GM12801 (cell line): Measurements from ENCODE around the gene VAV2.

Experiments
- TF ChIP-seq, protein P1 (sequence below): IDR thresholded peaks from one replicate; pipeline ENCODE4 v1.5.1; 2011; ENCODE audit warnings: control low read depth; ENCODE audit not compliant: insufficient read length; ENCODE audit errors: extremely low read depth

VAV2 gene

DNA sequence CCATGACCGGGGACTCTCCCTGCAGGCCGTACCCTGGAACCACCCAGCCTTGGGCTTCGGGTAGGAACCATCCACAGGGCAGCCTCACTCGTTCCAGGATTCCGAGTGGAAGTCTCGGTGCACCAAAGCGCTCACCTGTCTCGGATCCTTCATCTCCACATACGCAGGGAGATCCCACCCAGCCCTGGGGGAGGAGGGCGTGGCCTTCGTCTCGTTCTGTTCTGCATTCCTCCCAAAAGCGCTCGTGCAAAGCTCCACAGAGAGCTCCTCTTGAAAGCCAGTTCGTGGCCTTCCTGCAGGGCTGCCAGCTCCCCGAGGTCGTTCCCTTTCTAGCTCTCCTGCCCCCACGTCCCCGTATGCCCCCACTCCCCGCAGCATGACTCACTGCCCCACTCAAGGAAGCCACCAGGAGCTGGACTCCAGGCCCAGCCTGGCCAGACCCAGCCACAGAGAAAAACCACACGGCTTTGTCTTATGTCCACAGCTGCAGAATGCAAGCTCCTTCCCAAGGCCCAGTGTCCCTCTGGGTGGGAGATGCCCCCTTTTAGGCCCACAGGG lies 189.0 kb downstream of the VAV2 start:
- TF ChIP-seq, protein P1, sequence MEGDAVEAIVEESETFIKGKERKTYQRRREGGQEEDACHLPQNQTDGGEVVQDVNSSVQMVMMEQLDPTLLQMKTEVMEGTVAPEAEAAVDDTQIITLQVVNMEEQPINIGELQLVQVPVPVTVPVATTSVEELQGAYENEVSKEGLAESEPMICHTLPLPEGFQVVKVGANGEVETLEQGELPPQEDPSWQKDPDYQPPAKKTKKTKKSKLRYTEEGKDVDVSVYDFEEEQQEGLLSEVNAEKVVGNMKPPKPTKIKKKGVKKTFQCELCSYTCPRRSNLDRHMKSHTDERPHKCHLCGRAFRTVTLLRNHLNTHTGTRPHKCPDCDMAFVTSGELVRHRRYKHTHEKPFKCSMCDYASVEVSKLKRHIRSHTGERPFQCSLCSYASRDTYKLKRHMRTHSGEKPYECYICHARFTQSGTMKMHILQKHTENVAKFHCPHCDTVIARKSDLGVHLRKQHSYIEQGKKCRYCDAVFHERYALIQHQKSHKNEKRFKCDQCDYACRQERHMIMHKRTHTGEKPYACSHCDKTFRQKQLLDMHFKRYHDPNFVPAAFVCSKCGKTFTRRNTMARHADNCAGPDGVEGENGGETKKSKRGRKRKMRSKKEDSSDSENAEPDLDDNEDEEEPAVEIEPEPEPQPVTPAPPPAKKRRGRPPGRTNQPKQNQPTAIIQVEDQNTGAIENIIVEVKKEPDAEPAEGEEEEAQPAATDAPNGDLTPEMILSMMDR: no peak

DNA sequence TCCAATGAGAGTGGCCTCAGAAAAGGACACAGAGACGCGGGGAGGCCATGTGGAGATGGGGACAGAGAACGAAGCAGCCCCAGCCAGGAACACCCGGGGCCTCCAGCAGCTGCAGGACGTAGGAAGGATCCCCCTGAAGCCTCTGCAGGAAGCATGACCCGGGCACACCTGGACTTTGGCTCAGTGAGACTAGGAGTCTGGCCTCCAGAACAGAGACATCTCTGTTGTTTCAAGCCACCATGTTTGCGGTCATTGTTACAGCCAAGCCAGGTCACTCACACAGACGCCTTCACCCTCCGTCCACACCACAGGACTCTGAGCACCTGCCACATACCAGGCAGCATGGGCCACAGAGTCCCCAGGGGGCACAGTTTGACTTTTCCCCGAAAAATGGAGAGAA lies 190.4 kb downstream of the VAV2 start:
- TF ChIP-seq, protein P1: no peak

DNA sequence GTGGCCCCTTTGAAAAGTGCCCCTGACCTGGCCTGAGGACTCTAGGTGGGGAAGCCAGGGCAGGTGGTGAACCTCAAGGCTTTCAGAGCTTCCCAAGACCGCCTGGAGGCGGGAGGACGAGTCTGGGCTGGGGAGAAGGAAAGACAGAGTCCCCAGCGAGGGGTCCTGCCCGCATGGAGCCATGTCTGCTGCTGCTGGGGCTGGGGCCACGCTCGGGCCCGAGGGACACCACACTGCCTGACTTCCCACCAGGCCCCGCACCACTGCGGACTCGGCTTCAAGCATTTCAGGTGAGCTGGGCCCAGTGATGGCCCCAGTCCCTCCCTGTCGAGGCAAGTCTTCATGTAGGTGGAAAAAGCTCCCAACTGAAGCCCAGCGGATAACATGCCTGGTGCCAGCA lies 191.9 kb downstream of the VAV2 start:
- TF ChIP-seq, protein P1: no peak

DNA sequence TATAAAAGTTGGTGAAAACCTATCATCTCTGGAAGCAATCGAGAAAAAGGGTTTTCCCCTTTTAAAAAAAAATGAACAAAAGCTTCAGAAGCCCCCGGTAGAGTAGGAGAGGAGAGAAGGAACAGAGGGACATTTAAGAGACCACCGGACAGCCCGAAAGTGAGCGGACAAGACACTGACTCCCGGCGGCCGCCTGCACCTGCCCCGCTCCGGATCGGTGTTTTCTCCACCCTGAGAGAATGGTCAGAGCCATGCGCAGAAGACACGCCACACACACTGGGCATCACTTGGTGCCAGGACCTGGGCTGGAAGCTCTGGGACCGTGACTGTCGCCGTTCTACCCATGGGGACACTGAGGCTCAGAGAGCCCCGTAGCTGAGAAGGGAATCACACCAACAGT lies 192.4 kb downstream of the VAV2 start:
- TF ChIP-seq, protein P1: no peak

DNA sequence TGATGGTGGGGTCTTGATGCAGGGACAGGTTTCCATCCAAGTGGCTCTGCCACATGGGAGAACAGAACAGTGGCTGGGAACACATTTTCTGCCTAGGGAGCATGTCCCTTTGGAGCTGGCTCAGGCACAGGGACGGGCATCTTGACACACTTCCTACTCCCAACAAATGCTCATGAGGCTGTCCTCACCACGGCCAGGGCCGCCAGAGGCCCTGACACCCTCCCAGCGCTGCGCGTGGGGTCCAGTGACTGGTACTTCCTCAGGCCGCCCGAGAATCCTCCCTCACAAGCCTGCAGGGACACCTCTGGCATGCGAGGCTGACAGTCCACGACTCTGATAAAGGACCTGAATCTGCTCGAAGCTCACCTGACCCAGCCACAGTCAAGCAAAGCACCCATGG lies 193.0 kb downstream of the VAV2 start:
- TF ChIP-seq, protein P1: no peak

DNA sequence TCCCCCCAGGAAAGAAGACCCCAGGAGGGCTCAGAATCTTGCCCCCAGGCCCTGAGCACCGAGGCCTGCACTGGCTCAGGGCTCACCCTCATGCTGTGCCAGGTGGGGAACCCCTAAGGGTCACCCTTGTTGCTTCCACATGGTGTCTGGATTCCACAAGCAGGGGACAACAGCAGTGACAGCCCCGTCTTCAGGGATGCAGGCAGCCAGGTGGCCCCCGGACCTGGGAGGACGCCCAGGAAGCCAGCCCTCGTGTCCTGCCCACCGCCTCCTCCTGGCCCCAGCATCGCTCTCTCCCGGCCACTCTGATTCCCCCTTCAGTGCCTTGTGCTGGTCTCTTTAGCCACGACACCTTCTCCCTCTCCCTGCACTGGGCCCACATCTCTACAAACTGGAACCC lies 194.0 kb downstream of the VAV2 start:
- TF ChIP-seq, protein P1: no peak

DNA sequence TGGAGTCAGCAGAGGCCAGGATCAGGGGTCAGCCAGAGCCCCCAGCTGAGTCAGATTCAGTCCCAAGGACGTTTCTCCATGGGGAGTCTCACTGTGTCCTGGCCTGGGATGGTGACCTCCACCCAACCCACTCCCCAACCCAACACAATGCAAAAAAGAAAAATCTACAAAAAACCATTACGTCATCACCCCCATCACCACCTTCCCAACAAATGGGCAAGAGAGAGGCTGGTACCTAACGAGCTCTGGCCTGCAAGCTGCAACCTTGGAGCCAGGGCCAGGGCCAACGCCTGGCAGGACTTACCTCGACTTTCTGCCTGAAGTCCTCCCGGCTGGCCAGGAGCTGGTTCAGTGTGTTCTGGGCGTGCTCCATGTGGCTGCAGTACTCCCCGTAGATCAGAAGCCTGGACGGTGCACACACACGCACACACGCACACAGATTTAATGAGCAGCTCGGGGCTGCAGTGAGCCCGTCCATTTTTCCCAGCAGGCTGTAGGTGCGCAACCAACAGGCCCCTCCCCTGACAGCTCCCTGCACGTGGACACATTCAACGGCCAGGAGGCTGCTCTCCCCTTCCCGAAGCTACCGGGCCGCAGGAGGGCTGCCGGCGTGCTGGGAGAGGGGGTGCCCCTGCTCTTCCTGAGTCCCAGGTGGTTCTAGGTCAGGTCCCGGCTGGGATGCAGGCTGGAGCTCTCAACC lies 194.6 kb downstream of the VAV2 start:
- TF ChIP-seq, protein P1: no peak
